GM12891 (cell line): ENCODE results near the gene MYBPHL.

Experiments
- POLR2A ChIP-seq: IDR thresholded peaks from 2 replicates; pipeline ENCODE4 v1.6.1; 2011; ENCODE audit warnings: low read depth, low read length, control low read depth
- POLR2AphosphoS5 ChIP-seq: IDR thresholded peaks from 2 replicates; pipeline ENCODE4 v1.6.1; 2011; ENCODE audit warnings: low read depth, low read length, control low read depth

DNA sequence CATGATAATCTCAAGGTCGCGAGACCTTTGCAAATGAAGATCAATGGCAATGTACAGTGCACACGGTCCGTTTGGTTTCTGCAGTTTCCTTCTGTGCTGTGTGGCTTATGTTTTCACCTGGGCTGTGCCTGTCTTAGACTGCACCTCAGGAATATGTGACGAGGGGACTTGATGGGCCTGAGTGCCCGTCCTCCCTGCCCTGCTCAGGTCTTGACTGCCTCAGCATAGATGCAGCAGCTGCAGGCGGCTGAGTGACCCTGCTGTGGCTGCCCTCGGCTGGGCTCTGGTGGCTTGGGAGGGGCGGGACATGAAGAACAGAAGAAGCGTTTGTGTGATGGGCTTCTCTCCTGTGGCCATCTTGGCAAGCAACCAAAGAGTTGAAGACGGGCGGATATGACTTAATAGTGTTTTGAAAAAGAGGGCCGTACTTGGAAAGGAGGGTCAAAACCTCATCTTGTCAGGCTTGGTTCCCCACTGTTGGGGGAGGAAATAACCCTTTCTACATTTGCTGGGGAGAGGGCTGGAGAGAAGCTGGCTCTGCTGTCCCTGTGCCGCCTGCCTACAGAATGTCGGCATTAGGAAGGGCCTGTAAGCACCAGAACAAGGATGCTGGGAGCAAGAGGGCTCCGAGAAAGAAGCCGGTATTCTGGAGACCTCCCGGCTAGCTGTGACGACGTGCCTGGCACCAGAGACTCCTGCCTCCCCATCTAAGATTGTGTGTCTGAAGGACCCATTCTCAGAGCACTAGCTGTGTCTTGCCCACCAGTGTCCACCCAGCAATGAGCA is 7.1 kb downstream of the MYBPHL start:
- TF ChIP-seq POLR2AphosphoS5: no peak
- no peak for TF ChIP-seq POLR2A
